Testis (tissue), 2 donors: ENCODE results near the gene ELAC2.

ENCODE experiments used
- POLR2A ChIP-seq: fragments of 450-650 bp; IDR thresholded peaks from one replicate; pipeline ENCODE4 v1.6.1; 2017; ENCODE audit warnings: antibody characterized with exemption, mild to moderate bottlenecking, moderate library complexity
- TF ChIP-seq, protein P1 (sequence below), 3 experiments: fragments of 450-650 bp in 2 of 3; fragments of 200-600 bp in 1 of 3; sonication (generic) in 1 of 3; IDR thresholded peaks; one replicate each; pipeline ENCODE4 v1.5.1; 2016 to 2019; ENCODE audit warnings: antibody characterized with exemption in 3 of 3, mild to moderate bottlenecking in 2 of 3, moderate library complexity in 1 of 3

DNA sequence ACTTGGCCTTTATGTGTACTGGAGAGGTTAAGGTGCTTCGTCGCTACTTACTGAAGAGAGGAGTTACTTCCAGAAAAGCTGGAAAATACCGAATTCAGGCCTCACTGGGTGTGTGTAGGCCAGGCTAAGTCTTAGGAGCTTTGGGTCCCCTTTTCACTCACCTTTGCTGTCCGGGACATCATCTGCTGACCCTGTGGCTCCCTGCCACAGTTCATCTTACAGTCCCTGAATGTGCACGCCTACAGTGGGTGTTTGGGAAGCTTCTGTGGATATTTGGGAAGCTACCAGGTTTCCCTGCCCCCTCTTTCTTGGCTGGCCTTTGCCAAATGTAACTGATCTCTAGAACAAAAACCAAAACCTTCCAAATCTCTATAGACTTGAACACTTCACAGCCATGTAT lies 51.4 kb downstream of the ELAC2 start:
- TF ChIP-seq, protein P1, sequence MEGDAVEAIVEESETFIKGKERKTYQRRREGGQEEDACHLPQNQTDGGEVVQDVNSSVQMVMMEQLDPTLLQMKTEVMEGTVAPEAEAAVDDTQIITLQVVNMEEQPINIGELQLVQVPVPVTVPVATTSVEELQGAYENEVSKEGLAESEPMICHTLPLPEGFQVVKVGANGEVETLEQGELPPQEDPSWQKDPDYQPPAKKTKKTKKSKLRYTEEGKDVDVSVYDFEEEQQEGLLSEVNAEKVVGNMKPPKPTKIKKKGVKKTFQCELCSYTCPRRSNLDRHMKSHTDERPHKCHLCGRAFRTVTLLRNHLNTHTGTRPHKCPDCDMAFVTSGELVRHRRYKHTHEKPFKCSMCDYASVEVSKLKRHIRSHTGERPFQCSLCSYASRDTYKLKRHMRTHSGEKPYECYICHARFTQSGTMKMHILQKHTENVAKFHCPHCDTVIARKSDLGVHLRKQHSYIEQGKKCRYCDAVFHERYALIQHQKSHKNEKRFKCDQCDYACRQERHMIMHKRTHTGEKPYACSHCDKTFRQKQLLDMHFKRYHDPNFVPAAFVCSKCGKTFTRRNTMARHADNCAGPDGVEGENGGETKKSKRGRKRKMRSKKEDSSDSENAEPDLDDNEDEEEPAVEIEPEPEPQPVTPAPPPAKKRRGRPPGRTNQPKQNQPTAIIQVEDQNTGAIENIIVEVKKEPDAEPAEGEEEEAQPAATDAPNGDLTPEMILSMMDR (IDR thresholded peaks at IDR 0.05), result no peak
- no peak for TF ChIP-seq POLR2A
